H9 (cell line): Measurements from ENCODE around the gene MAP6. TPM values are rescaled to one million over a fixed set of nuclear protein-coding genes. Genes with fewer than 3 reads are reported as not detected.

ENCODE experiments used
- DNase-seq: peaks from one replicate; pipeline ENCODE4 v3.0.0-alpha.2; 2017
- H2AFZ ChIP-seq: one replicate; pipeline ENCODE4 v1.6.1; 2013; ENCODE audit warnings: mild to moderate bottlenecking, low read length, control low read depth, moderate library complexity
- H2AK5ac ChIP-seq: 2 replicates; pipeline ENCODE4 v1.6.1; 2013; ENCODE audit warnings: low read length, control low read depth, mixed read lengths; ENCODE audit not compliant: insufficient read length
- H2BK120ac ChIP-seq: one replicate; pipeline ENCODE4 v1.6.1; 2013; ENCODE audit warnings: low read depth, mild to moderate bottlenecking, low read length, control low read depth, inconsistent platforms; ENCODE audit not compliant: poor library complexity, severe bottlenecking
- H2BK12ac ChIP-seq: 2 replicates; pipeline ENCODE4 v1.6.1; 2013; ENCODE audit warnings: low read length, control low read depth, mixed read lengths, low read depth; ENCODE audit not compliant: insufficient read length
- H2BK15ac ChIP-seq: 2 replicates; pipeline ENCODE4 v1.6.1; 2013; ENCODE audit warnings: low read depth, low read length, control low read depth
- H2BK20ac ChIP-seq: one replicate; pipeline ENCODE4 v1.6.1; 2013; ENCODE audit warnings: low read depth, mild to moderate bottlenecking, low read length, control low read depth, inconsistent platforms; ENCODE audit not compliant: poor library complexity, severe bottlenecking
- H2BK5ac ChIP-seq: 2 replicates; pipeline ENCODE4 v1.6.1; 2013; ENCODE audit warnings: low read length, control low read depth, mixed read lengths; ENCODE audit not compliant: insufficient read length
- H3K14ac ChIP-seq: 2 replicates; pipeline ENCODE4 v1.6.1; 2013; ENCODE audit warnings: low read length, control low read depth; ENCODE audit not compliant: insufficient read depth
- H3K18ac ChIP-seq: 2 replicates; pipeline ENCODE4 v1.6.1; 2013; ENCODE audit warnings: low read depth, mild to moderate bottlenecking, mixed read lengths, low read length, control low read depth; ENCODE audit not compliant: insufficient read length
- H3K23ac ChIP-seq: 2 replicates; pipeline ENCODE4 v1.6.1; 2013; ENCODE audit warnings: low read length, control low read depth, mixed read lengths, low read depth; ENCODE audit not compliant: insufficient read length
- H3K23me2 ChIP-seq: 2 replicates; pipeline ENCODE4 v1.6.1; 2013; ENCODE audit warnings: low read depth, mild to moderate bottlenecking, mixed read lengths, low read length, control low read depth; ENCODE audit not compliant: insufficient read length, poor library complexity, severe bottlenecking
- H3K27ac ChIP-seq: 2 replicates; pipeline ENCODE4 v1.5.1; 2013; ENCODE audit warnings: low read length, control low read depth, mixed read lengths, low read depth; ENCODE audit not compliant: insufficient read length
- H3K27me3 ChIP-seq: 2 replicates; pipeline ENCODE4 v1.6.1; 2013; ENCODE audit warnings: low read length, control low read depth, inconsistent platforms; ENCODE audit not compliant: insufficient read depth
- H3K4ac ChIP-seq: 2 replicates; pipeline ENCODE4 v1.6.1; 2013; ENCODE audit warnings: low read depth, mild to moderate bottlenecking, control low read depth, inconsistent platforms, low read length, moderate library complexity
- H3K4me1 ChIP-seq: 2 replicates; pipeline ENCODE4 v1.6.1; 2013; ENCODE audit warnings: low read length, control low read depth, inconsistent platforms; ENCODE audit not compliant: insufficient read depth
- H3K4me2 ChIP-seq: 2 replicates; pipeline ENCODE4 v1.6.1; 2013; ENCODE audit warnings: low read length, control low read depth, mixed read lengths; ENCODE audit not compliant: insufficient read length, insufficient read depth
- H3K56ac ChIP-seq: 2 replicates; pipeline ENCODE4 v1.6.1; 2013; ENCODE audit warnings: low read depth, mild to moderate bottlenecking, mixed read lengths, low read length, control low read depth; ENCODE audit not compliant: insufficient read length
- H3K79me1 ChIP-seq: 2 replicates; pipeline ENCODE4 v1.6.1; 2013; ENCODE audit warnings: low read depth, mild to moderate bottlenecking, moderate library complexity, low read length, control low read depth, inconsistent platforms; ENCODE audit not compliant: insufficient read depth, poor library complexity, severe bottlenecking
- H3K79me2 ChIP-seq: 2 replicates; pipeline ENCODE4 v1.6.1; 2013; ENCODE audit warnings: low read length, control low read depth, inconsistent platforms; ENCODE audit not compliant: insufficient read depth
- H3K9ac ChIP-seq: 2 replicates; pipeline ENCODE4 v1.6.1; 2013; ENCODE audit warnings: low read length, control low read depth, mixed read lengths; ENCODE audit not compliant: insufficient read length; ENCODE audit errors: extremely low read depth
- H3K9me3 ChIP-seq: one replicate; pipeline ENCODE4 v1.6.1; 2013; ENCODE audit warnings: low read depth, low read length, inconsistent platforms; ENCODE audit not compliant: control insufficient read depth
- H3T11ph ChIP-seq: one replicate; pipeline ENCODE4 v1.6.1; 2013; ENCODE audit warnings: mild to moderate bottlenecking, low read length, control low read depth, inconsistent platforms
- H4K20me1 ChIP-seq: one replicate; pipeline ENCODE4 v1.6.1; 2013; ENCODE audit not compliant: control insufficient read depth, insufficient read length, insufficient read depth
- H4K5ac ChIP-seq: 2 replicates; pipeline ENCODE4 v1.6.1; 2013; ENCODE audit warnings: low read depth, mild to moderate bottlenecking, mixed read lengths, low read length, control low read depth; ENCODE audit not compliant: insufficient read length
- H4K8ac ChIP-seq: replicated peaks from 2 replicates; pipeline ENCODE4 v1.6.1; 2013; ENCODE audit warnings: low read length, control low read depth, mixed read lengths, low read depth; ENCODE audit not compliant: insufficient read length
- H4K91ac ChIP-seq: 2 replicates; pipeline ENCODE4 v1.6.1; 2013; ENCODE audit warnings: low read depth, mild to moderate bottlenecking, moderate library complexity, mixed read lengths, low read length, control low read depth; ENCODE audit not compliant: insufficient read length
- H3K27ac Mint-ChIP-seq, 3 experiments: 2 replicates in 2 of 3; 3 replicates in 1 of 3; pipeline ENCODE4 v1.8.0; 2020 to 2021; ENCODE audit warnings: mixed read lengths in 3 of 3, mild to moderate bottlenecking in 1 of 3, moderate library complexity in 1 of 3
- H3K27me3 Mint-ChIP-seq: 2 replicates; pipeline ENCODE4 v1.8.0; 2021; ENCODE audit warnings: low read depth, mild to moderate bottlenecking, moderate library complexity, mixed read lengths
- H3K36me3 Mint-ChIP-seq, 3 experiments: 2 replicates in 2 of 3; 3 replicates in 1 of 3; pipeline ENCODE4 v1.8.0; 2020 to 2021; ENCODE audit warnings: low read depth in 3 of 3, mixed read lengths in 3 of 3; ENCODE audit not compliant: insufficient read depth in 1 of 3
- H3K4me1 Mint-ChIP-seq, 2 experiments: 2 replicates each; pipeline ENCODE4 v1.8.0; 2020; ENCODE audit warnings: mixed read lengths in 2 of 2
- H3K4me3 Mint-ChIP-seq, 2 experiments: 2 replicates in 1 of 2; 3 replicates in 1 of 2; pipeline ENCODE4 v1.8.0; 2020 to 2021; ENCODE audit warnings: mild to moderate bottlenecking in 2 of 2, mixed read lengths in 2 of 2, moderate library complexity in 1 of 2
- H3K9me3 Mint-ChIP-seq, 2 experiments: 2 replicates in 1 of 2; 3 replicates in 1 of 2; pipeline ENCODE4 v1.8.0; 2020; ENCODE audit warnings: mild to moderate bottlenecking in 2 of 2, mixed read lengths in 2 of 2, moderate library complexity in 1 of 2
- CTCF ChIP-seq: fragments of 200-600 bp; sonication (generic); conservative IDR thresholded peaks from 3 replicates; pipeline ENCODE4 v1.8.0; 2021; ENCODE audit warnings: antibody characterized with exemption, mild to moderate bottlenecking
- WGBS: extraction: QIAGEN DNeasy Blood & Tissue Kit; methylation state at CpG from one replicate; pipeline ENCODE4 v1.1.7; 2013; ENCODE audit warnings: missing lambda C conversion rate, low lambda C conversion rate, mixed read lengths; ENCODE audit not compliant: insufficient read length; ENCODE audit errors: extremely low coverage; 5-methylcytosine and 5-hydroxymethylcytosine counted together
- total RNA-seq: library from RNA; stranded (reverse); gene quantifications from 2 replicates; pipeline ENCODE4 v1.2.1, GENCODE V29; 2021

The MAP6 gene
- total RNA-seq, 1 experiment from 2014 or later, result 0.77 TPM

GRCh38 chr11:75556275-75556674 lies 112.6 kb downstream of the MAP6 start:
- DNase-seq, result no peak
- Histone ChIP-seq H3K9me3 (no peaks in the 10 kb centered on the region), H2BK15ac (no peak overlapping the region), H3K27ac (no peak overlapping the region), H3K14ac (no peak overlapping the region), H4K5ac (no peak overlapping the region), H2BK5ac (no peak overlapping the region), H3K4ac (no peak overlapping the region), H3K79me2 (no peaks in the 10 kb centered on the region), H2BK20ac (no peak overlapping the region), H2AK5ac (no peak overlapping the region), H3K18ac (no peak overlapping the region), H3K23me2 (no peaks in the 10 kb centered on the region), H2BK120ac (no peak overlapping the region), H3K4me1 (peaks cover 5% of the 10 kb centered on the region; the same call in 1 of the 2 replicates), H3K4me2 (no peak overlapping the region), H4K91ac (no peak overlapping the region), H3K27me3 (no peaks in the 10 kb centered on the region), H3K56ac (no peak overlapping the region), H3K79me1 (no peaks in the 10 kb centered on the region), H3K23ac (no peak overlapping the region), H2AFZ (no peak overlapping the region), H4K20me1 (no peaks in the 10 kb centered on the region), H2BK12ac (no peak overlapping the region), H3T11ph (no peak overlapping the region), H4K8ac (no peak overlapping the region), H3K9ac (no peak overlapping the region)
- Mint-ChIP-seq H3K4me3 (no peak overlapping the region), H3K36me3 (no peaks in the 10 kb centered on the region), H3K27me3 (peaks cover 1% of the 10 kb centered on the region), H3K4me1 (peaks cover 24 to 66% of the 10 kb centered on the region in 2 experiments), H3K9me3 (no peaks in the 10 kb centered on the region; a peak in 1 of 5 replicates), H3K27ac (no peak overlapping the region)
- WGBS, result no CpG with 5 or more reads among the region's 3 CpGs
- TF ChIP-seq CTCF, result no peak
